Stimulated activated CD8-positive, alpha-beta memory T cell treated with anti-CD3 and anti-CD28 coated beads, Interleukin-4, amount 100 ng/mL, for 48 hours (primary cell): ENCODE measurements around the gene PLEKHA5.
A peak's percentile ranks its signal among the peaks of the same experiment; 100 is the strongest.

Experiments used
- DNase-seq: peaks from one replicate; pipeline ENCODE4 v3.0.0-alpha.2; 2020

PLEKHA5 gene

GRCh38 chr12:19130224-19131024 is 891 bp downstream of the PLEKHA5 start:
- DNase-seq: peak; percentile 35

DNA sequence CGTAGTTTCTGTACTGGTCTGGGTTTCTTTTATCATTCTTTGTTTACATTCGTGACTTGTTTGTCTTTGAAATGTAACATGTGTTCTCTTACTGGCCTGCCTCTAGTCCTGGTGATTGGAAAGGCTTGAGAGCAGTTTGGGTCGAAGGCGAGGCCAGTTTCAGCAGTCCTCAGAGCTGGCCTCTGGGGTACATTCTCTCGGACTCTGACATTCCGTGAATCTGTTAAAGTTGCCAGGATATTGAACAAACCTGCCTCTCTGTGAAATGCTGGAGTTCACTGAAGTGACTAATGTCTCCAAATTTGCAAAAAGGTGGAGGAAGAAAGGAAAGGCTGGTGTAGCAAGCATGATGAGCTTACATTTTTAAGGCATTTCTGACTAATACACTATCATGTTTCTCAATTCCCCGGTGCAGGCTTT is 1.5 kb downstream of the PLEKHA5 start:
- DNase-seq: no peak

GRCh38 chr12:19138551-19138950 is 9.0 kb downstream of the PLEKHA5 start:
- DNase-seq: no peak

GRCh38 chr12:19138956-19139355 is 9.4 kb downstream of the PLEKHA5 start:
- DNase-seq: no peak

DNA sequence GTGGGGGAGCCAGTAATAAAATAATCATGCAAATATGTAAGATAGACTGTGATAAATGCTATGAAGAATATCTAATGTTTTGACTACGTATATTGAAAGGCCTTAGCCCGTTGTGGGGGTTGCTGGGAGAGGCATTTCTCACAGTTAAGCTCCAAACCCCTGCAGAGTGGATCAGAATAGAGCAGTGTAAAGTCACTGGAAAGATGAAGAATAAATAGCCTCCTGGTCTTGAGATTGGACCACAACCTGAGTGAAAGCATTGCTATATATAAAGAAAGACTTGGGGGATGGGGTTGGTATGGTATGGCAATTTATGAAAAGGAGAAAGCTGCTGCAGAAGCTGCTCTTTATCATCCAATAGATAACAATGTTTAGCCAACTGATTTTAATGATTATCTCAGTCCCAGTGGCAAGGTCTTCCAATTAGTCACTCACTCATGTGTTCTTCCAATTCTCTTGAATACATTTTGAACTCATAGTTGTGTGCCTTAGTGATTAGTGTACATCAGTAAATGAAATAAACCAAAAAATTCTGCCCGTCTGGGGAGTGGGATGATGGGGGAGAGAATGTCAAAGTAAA is 10.2 kb downstream of the PLEKHA5 start:
- DNase-seq: no peak

GRCh38 chr12:19140381-19141236 is 11.1 kb downstream of the PLEKHA5 start:
- DNase-seq: no peak

DNA sequence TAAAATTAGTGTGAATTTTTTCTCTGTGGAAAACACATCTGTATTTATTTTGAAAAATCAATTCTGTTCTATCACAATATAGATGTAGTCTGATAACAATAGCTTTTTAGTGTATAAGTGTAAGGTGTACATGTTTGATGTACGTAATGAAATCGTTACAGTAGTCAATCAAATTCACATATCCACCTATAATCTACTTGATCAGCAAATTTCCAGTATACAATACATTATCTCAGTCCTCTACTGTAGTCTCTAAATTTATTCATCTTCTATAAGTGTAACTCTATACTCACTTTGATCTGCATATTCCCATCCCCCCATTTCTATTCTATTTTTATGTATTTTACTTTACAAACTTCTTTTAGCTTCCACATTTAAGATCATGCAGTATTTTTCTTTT is 13.0 kb downstream of the PLEKHA5 start:
- DNase-seq: no peak

GRCh38 chr12:19144287-19144686 is 14.8 kb downstream of the PLEKHA5 start:
- no peak for DNase-seq

DNA sequence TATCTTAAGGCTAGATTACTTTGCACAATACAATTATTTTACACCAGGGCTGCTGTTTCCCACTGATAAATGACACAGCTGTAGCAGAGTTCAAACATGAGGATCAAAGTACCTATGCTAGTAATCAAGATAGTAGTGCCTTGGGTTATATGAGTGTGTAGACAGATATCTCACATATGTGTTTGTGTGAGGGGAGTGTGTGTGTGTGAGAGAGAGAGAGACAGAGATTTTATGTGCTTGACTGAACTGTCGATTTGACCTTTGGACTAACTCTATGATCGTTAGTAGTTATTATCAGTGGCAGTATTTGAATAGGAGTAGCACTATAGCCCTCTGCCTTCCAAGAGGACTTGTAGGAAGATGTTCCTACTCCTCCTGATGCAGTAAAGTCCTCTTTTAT is 15.5 kb downstream of the PLEKHA5 start:
- DNase-seq: no peak

GRCh38 chr12:19148860-19149259 is 19.3 kb downstream of the PLEKHA5 start:
- DNase-seq: no peak

DNA sequence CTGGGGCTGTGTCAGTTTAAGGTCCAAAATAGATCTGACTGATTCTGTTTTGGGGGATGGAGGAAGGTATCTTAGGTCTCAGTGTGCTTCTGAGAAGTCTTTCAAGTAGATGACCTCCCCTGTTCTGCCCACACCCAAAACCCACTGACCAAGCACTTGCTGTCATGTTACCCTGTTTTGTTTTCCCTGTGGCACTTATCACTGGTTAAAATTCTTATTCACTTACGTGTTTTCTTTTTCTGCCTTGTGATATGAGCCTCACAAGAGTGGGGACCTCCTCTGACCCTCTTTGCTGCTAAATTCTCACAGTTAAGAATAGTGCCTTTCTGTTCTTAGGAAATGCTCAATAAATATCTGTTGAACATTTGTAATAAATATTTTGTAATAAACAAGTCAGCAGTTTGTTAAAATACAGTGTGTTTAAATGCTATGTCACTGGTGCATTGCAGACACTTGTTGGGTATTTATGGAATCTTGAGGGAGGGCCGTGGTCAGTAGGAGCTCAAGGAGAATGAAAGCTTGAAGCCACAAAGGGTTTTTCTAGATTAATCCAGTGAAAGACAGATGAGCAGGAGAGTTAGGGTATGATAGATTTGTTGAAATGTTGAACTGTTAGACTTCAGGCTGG is 20.9 kb downstream of the PLEKHA5 start:
- no peak for DNase-seq

- no peak for DNase-seq
These were observed 21.8 kb downstream of the PLEKHA5 start for GRCh38 chr12:19151298-19151697.

DNA sequence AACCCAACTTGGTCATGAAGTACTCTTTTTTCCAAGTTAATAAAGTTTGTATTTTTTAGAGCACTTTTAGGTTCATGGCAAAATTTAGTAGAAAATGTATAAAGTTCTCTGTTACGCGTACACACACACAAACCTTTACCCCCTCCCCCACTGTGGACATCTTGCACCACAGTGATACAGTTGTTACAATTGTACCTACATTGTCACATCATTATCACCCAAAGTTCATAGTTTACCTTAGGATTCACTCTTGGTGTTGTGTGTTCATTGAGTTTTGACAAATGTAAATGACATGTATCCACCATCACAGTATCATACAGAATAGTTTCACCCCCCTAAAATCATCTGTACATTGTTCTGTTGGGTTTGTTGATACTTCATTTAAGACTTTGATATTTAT is 23.9 kb downstream of the PLEKHA5 start:
- no peak for DNase-seq

GRCh38 chr12:19154686-19155085 is 25.2 kb downstream of the PLEKHA5 start:
- no peak for DNase-seq

DNA sequence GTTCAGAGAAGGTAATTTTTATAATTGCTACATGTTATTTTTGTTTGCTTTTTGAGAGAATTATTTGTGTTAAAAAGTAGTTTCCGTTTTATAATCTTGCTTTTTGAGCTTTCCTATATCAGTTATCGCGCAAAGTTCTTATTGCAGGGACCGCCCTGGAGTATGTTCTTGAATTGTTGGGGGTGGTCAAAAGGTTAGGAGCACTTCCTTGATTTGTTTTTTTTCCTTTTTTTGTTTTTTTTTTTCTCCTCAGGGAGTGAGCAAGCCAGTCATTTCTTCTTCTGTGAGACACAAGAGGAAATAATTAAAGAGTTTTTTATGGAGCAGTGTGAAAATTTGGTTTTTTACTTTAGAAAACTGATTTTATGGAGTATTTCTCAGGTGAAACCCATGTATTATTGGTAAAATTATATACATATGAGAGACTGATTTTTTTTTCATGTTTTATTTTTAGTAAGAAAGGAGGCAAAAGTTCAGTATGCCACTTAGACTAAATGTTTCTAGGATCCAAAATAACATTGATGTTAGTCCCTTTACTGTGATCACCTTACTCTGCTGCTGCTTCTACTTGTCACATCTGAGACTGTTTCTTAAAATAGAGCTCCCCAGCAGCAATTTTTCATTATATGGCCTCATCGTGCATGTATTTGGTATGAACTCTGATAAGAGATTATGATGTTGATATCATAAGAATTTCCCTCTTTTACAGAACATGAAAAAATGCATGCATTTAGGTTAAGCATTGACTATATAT is 26.6 kb downstream of the PLEKHA5 start:
- no peak for DNase-seq

GRCh38 chr12:19158923-19159322 is 29.4 kb downstream of the PLEKHA5 start:
- DNase-seq: no peak

DNA sequence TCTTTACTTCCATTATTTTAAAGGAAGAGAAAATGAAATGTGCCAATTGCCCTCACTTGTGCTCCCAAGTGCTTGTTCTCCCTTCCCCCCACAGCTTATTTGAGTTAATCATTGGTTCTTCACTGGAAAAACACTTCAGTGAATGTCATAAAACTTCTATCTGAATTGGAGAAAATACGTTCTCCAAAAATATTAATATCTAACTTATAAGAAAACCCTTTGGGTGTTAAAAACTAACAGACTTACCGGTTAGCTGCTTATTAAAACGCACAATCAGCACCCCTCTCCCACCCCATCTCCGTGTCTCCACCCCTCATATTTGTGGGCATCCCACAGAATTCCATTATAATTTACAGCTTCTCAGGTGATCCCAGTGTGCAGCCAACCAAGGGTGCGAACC is 31.7 kb downstream of the PLEKHA5 start:
- no peak for DNase-seq

DNA sequence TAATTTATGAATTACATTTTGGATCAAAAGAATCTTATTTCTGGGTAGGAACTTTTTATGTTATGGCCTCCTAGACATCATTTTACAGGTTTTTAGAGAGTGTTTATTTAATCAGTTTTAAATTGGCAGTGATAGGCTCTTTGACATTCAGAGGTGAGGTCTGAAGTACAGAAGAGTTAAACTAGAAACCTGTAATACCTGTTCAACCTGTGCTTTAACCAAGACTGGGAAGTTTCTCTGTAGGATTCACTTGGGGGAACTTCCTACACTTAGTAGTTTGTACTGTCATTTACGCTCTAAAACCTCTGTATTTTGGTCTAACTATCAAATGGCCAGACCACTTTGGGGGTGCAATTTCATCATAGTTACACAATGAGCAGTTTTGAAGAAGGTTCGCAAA is 35.9 kb downstream of the PLEKHA5 start:
- no peak for DNase-seq

GRCh38 chr12:19166387-19166786 is 36.9 kb downstream of the PLEKHA5 start:
- no peak for DNase-seq

DNA sequence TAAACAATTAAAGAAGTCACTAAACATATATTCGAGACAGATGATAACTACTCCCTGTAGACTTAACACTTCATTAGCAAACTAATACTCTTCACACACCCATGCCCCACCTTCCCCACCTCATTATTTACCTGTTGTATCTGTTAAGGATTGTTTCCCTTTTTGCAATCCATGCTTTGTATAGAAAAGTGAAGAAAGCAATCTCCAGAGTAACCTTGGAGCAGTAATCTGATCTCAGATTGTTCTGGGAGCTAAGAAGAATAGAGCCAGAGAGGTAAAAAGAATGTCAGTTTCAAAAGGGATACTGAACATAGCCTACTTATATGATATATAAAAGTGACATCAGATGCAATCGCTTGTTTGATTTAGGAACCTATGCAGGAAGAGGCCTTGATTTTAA is 37.4 kb downstream of the PLEKHA5 start:
- no peak for DNase-seq

DNA sequence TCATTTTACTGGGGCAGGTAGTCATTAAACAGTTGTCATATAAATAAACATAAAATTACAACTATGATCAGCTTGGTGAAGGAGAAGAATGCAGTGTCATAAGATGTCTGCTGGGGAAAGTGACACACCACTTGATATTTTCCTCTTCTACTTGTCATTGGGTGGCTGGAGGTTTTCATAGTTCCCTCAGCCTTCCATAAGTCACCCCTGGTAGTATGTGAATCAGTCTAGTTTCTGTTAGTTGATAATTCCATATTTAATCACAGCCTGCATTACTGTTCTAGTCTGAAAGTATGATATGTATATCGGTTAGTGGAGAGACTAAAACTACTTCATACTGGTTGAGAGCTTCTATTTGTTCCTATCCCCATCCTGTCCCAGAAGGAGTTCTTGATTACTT is 38.2 kb downstream of the PLEKHA5 start:
- no peak for DNase-seq

- no peak for DNase-seq
These were observed 39.1 kb downstream of the PLEKHA5 start for GRCh38 chr12:19168644-19169043.

DNA sequence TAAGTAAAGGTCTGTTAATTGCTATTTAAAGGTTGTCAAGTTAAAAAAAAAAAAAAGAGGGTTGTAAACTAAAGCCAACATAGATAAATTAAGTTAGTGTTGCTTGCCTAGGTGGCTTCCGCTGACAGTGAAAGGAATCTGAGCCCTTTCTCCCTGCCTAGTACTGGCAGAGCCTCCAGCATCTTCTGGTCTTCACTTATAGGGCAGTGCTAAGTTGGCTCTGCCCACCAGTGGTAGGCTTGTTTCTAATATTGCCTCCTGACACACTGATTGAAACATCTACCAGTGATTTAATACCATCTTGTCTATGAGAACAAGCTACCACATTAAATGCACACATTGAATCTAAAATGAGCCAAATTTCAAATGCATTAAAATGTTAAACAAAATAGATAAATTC is 39.7 kb downstream of the PLEKHA5 start:
- no peak for DNase-seq
